Activated effector memory CD4-positive, alpha-beta T cell treated with anti-CD3 and anti-CD28 coated beads, Interleukin-2, amount 50 U/mL, for 16 hours (primary cell): ENCODE measurements around the gene LETM1.
A peak's percentile ranks its signal among the peaks of the same experiment; 100 is the strongest.

Source experiments
- DNase-seq: peaks from one replicate; pipeline ENCODE4 v3.0.0-alpha.2; 2020

The LETM1 gene

GRCh38 chr4:1823545-1823932, 32.4 kb downstream of the LETM1 start:
- DNase-seq = no peak

- no peak for DNase-seq
These were observed 33.1 kb downstream of the LETM1 start for GRCh38 chr4:1822568-1823544.

- no peak for DNase-seq
These were observed 34.0 kb downstream of the LETM1 start for GRCh38 chr4:1821679-1822567.

GRCh38 chr4:1819816-1820215, 36.1 kb downstream of the LETM1 start:
- no peak for DNase-seq

- DNase-seq = no peak
These were observed 36.7 kb downstream of the LETM1 start for GRCh38 chr4:1819284-1819683.

- no peak for DNase-seq
These were observed 39.7 kb downstream of the LETM1 start for GRCh38 chr4:1815997-1816860.

- no peak for DNase-seq
These were observed 40.6 kb downstream of the LETM1 start for GRCh38 chr4:1815096-1815996.

GRCh38 chr4:1814453-1814852, 41.5 kb downstream of the LETM1 start:
- DNase-seq = no peak

- no peak for DNase-seq
These were observed 42.0 kb downstream of the LETM1 start for GRCh38 chr4:1813915-1814314.

GRCh38 chr4:1813231-1813630, 42.7 kb downstream of the LETM1 start:
- DNase-seq = no peak

- DNase-seq = no peak
These were observed 43.2 kb downstream of the LETM1 start for GRCh38 chr4:1812720-1813119.

- DNase-seq = no peak
These were observed 45.2 kb downstream of the LETM1 start for GRCh38 chr4:1810765-1811164.

GRCh38 chr4:1809754-1810502, 46.0 kb downstream of the LETM1 start:
- DNase-seq = peak; percentile 88

- DNase-seq = no peak
These were observed 46.9 kb downstream of the LETM1 start for GRCh38 chr4:1808851-1809753.

- no peak for DNase-seq
These were observed 47.6 kb downstream of the LETM1 start for GRCh38 chr4:1808396-1808795.

- DNase-seq = no peak
These were observed 48.6 kb downstream of the LETM1 start for GRCh38 chr4:1807332-1807777.

- DNase-seq = no peak
These were observed 49.2 kb downstream of the LETM1 start for GRCh38 chr4:1806596-1807331.

- no peak for DNase-seq
These were observed 49.8 kb downstream of the LETM1 start for GRCh38 chr4:1806223-1806564.
